ENCODE measurements around the gene SYT1. TPM values are rescaled to one million over a fixed set of nuclear protein-coding genes. Genes with fewer than 3 reads are reported as not detected.

The SYT1 gene
- total and polyA plus RNA-seq, 2 donors (not counting 1 experiment from before 2014, with no cell fraction given), result 0.60 to 1.3 TPM

DNA sequence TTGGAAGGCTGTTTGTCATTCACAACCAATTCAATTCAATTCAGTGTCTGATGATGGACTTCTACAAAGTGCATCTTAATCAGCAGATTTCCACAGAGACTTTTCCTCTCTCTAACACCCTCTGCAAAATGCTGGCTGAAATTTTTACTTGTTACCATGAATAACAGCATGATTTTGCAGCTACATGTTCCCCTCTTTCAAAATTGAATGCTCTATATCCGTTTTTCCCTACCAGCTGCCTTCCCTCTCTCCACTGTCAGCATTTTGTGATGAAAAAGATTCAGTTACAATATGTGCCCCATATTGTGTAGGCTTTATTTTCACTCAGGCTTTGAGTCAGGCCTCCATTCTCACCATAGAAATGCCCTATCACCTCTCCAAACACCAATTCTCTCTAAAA, 334.6 kb downstream of the SYT1 start:
- no peaks in the 10 kb centered on the region for H3K9me3 Mint-ChIP-seq (ENCODE audit: insufficient read depth)
- Histone ChIP-seq H2AFZ (ENCODE audit: insufficient read depth, low read depth, low read length, poor library complexity, severe bottlenecking) (no peak overlapping the region), H3K27me3 (replicated peaks in 1 of 4; ENCODE audit: control extremely low read depth in 1 of 4, control insufficient read depth in 3 of 4, insufficient read depth in 4 of 4, low read length in 3 of 4) (no peaks in the 10 kb centered on the region), H3K9ac (ENCODE audit: low read length) (no peak overlapping the region), H3K4me2 (replicated peaks; ENCODE audit: low read depth, low read length, poor library complexity, severe bottlenecking) (no peak overlapping the region), H3K4me3 (ENCODE audit: control extremely low read depth in 1 of 5, extremely low read depth in 1 of 5, insufficient read depth in 1 of 5, low read depth in 2 of 5, low read length in 4 of 5) (no peak overlapping the region), H3K36me3 (replicated peaks in 1 of 2; ENCODE audit: control extremely low read depth in 1 of 2, control insufficient read depth in 1 of 2, extremely low read depth in 1 of 2, insufficient read depth in 2 of 2, low read length in 1 of 2) (no peaks in the 10 kb centered on the region), H3K9me3 (ENCODE audit: control extremely low read depth in 1 of 3, control insufficient read depth in 2 of 3, insufficient read depth in 1 of 3, low read length in 2 of 3) (no peaks in the 10 kb centered on the region), H3K4me1 (ENCODE audit: control insufficient read depth in 2 of 2, insufficient read depth in 2 of 2, low read length in 2 of 2) (no peaks in the 10 kb centered on the region), H4K20me1 (ENCODE audit: control insufficient read depth, insufficient read depth, low read length, poor library complexity, severe bottlenecking) (no peaks in the 10 kb centered on the region), H3K27ac (ENCODE audit: low read length in 2 of 2) (no peak overlapping the region), H3K79me2 (ENCODE audit: control insufficient read depth, insufficient read depth, low read length) (no peaks in the 10 kb centered on the region)
- ATAC-seq (ENCODE audit: low read depth), result no peak
- H3K27me3 Mint-ChIP-seq, result no peaks in the 10 kb centered on the region
- TF ChIP-seq, protein P1, sequence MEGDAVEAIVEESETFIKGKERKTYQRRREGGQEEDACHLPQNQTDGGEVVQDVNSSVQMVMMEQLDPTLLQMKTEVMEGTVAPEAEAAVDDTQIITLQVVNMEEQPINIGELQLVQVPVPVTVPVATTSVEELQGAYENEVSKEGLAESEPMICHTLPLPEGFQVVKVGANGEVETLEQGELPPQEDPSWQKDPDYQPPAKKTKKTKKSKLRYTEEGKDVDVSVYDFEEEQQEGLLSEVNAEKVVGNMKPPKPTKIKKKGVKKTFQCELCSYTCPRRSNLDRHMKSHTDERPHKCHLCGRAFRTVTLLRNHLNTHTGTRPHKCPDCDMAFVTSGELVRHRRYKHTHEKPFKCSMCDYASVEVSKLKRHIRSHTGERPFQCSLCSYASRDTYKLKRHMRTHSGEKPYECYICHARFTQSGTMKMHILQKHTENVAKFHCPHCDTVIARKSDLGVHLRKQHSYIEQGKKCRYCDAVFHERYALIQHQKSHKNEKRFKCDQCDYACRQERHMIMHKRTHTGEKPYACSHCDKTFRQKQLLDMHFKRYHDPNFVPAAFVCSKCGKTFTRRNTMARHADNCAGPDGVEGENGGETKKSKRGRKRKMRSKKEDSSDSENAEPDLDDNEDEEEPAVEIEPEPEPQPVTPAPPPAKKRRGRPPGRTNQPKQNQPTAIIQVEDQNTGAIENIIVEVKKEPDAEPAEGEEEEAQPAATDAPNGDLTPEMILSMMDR (IDR thresholded peaks at IDR 0.05), result no peak
- TF ChIP-seq EZH2 (IDR thresholded peaks at IDR 0.05; ENCODE audit: borderline replicate concordance, insufficient read depth, low read depth, low read length, poor library complexity, severe bottlenecking), result no peak
- POLR2A ChIA-PET, result no interaction called here
- no peak overlapping the region for H3K4me3 Mint-ChIP-seq
- H3K27ac Mint-ChIP-seq, result no peak overlapping the region
- no peak for DNase-seq
- no CpG with 5 or more reads among the region's 1 CpG for WGBS (ENCODE audit: insufficient coverage)
- intact Hi-C loops (cut with micrococcal nuclease), result no loop called here
- CTCF ChIA-PET, result no interaction called here
- H3K4me1 Mint-ChIP-seq, result no peaks in the 10 kb centered on the region

DNA sequence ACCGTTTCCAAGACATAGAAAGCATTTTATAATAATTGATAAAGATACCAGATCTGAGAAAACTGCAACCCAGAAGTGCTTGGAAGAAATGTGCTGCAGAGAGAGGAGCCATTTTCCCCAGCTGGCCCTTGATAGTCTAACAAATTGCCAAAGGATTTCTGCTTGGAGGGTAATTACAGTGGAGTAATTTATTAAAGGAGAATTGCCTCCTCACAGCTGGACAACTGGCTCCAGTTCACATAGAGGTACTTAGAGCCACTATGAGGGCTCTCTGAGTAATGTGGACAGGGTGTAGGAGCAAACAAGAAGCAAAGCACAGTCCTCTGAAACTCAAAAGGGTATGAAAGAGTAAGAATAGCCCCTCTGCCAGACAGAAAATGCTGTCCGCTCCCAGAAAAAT, 335.6 kb downstream of the SYT1 start:
- H3K27me3 Mint-ChIP-seq, result no peaks in the 10 kb centered on the region
- Histone ChIP-seq H3K9me3 (ENCODE audit: control extremely low read depth in 1 of 3, control insufficient read depth in 2 of 3, insufficient read depth in 1 of 3, low read length in 2 of 3) (no peaks in the 10 kb centered on the region), H2AFZ (ENCODE audit: insufficient read depth, low read depth, low read length, poor library complexity, severe bottlenecking) (no peak overlapping the region), H3K9ac (ENCODE audit: low read length) (no peak overlapping the region), H3K36me3 (replicated peaks in 1 of 2; ENCODE audit: control extremely low read depth in 1 of 2, control insufficient read depth in 1 of 2, extremely low read depth in 1 of 2, insufficient read depth in 2 of 2, low read length in 1 of 2) (no peaks in the 10 kb centered on the region), H3K27ac (ENCODE audit: low read length in 2 of 2) (no peak overlapping the region), H3K4me1 (ENCODE audit: control insufficient read depth in 2 of 2, insufficient read depth in 2 of 2, low read length in 2 of 2) (no peaks in the 10 kb centered on the region), H3K4me2 (replicated peaks; ENCODE audit: low read depth, low read length, poor library complexity, severe bottlenecking) (no peak overlapping the region), H3K27me3 (replicated peaks in 1 of 4; ENCODE audit: control extremely low read depth in 1 of 4, control insufficient read depth in 3 of 4, insufficient read depth in 4 of 4, low read length in 3 of 4) (no peaks in the 10 kb centered on the region), H3K79me2 (ENCODE audit: control insufficient read depth, insufficient read depth, low read length) (no peaks in the 10 kb centered on the region), H4K20me1 (ENCODE audit: control insufficient read depth, insufficient read depth, low read length, poor library complexity, severe bottlenecking) (no peaks in the 10 kb centered on the region), H3K4me3 (ENCODE audit: control extremely low read depth in 1 of 5, extremely low read depth in 1 of 5, insufficient read depth in 1 of 5, low read depth in 2 of 5, low read length in 4 of 5) (no peak overlapping the region)
- H3K4me1 Mint-ChIP-seq, result no peaks in the 10 kb centered on the region
- no CpG with 5 or more reads among the region's 2 CpGs for WGBS (ENCODE audit: insufficient coverage)
- no peak overlapping the region for H3K4me3 Mint-ChIP-seq
- intact Hi-C loops (cut with micrococcal nuclease), result no loop called here
- CTCF ChIA-PET, result no interaction called here
- no peaks in the 10 kb centered on the region for H3K9me3 Mint-ChIP-seq (ENCODE audit: insufficient read depth)
- POLR2A ChIA-PET, result no interaction called here
- no peak for ATAC-seq (ENCODE audit: low read depth)
- H3K27ac Mint-ChIP-seq, result no peak overlapping the region
- no peak for TF ChIP-seq EZH2 (IDR thresholded peaks at IDR 0.05; ENCODE audit: borderline replicate concordance, insufficient read depth, low read depth, low read length, poor library complexity, severe bottlenecking)
- TF ChIP-seq, protein P1 (IDR thresholded peaks at IDR 0.05), result no peak
- DNase-seq, result no peak

All from B cell (primary cell).